ENCODE results near the gene LGALS9B. TPM values are rescaled to one million over a fixed set of nuclear protein-coding genes. Genes with fewer than 3 reads are reported as not detected.
"Not testable (repeated sequence)": the region's sequence is repeated elsewhere in the genome, so short reads cannot be mapped to it uniquely, and the experiment has no call there.

LGALS9B gene
- total RNA-seq, result 1 to 10 TPM in 1 of 6 donors, not detected in 5; 3.0 TPM

- DNase-seq, H3K9me3 ChIP-seq, H3K27me3 ChIP-seq, H3K27ac ChIP-seq, H3K4me1 ChIP-seq, H3K36me3 ChIP-seq, H3K4me3 ChIP-seq: not testable (repeated sequence)
- WGBS, 2 donors, result no CpG with 5 or more reads among the region's 4 CpGs
- ATAC-seq (ENCODE audit: low FRiP score in 2 of 2), result peak; percentile 47 to 52
These were observed at the start of gene LGALS9B for GRCh38 chr17:20467447-20467846. TSS of gene LGALS9B (minus strand) at chr17:20467539. CDS start at chr17:20467470, 69 bp downstream.

- not testable (repeated sequence) for ATAC-seq (ENCODE audit: low FRiP score in 2 of 2); H3K4me1 ChIP-seq; H3K9me3 ChIP-seq; H3K27me3 ChIP-seq; H3K27ac ChIP-seq; H3K4me3 ChIP-seq; H3K36me3 ChIP-seq
- DNase-seq, result peak in 1 of 2 donors; percentile 44
- 61 to 96% methylated on average over 6 to 9 of the region's 17 CpGs for WGBS, 2 donors
These were observed 49.6 kb upstream of the LGALS9B start for GRCh38 chr17:20516986-20517385.

- H3K9me3 ChIP-seq; ATAC-seq (ENCODE audit: low FRiP score in 2 of 2); H3K27me3 ChIP-seq; H3K4me1 ChIP-seq; H3K36me3 ChIP-seq; H3K27ac ChIP-seq; H3K4me3 ChIP-seq: not testable (repeated sequence)
- WGBS, 2 donors, result 86 to 95% methylated on average over 3 to 8 of the region's 10 CpGs
- DNase-seq, result peak in 1 of 2 donors; percentile 71
These were observed 47.8 kb upstream of the LGALS9B start for GRCh38 chr17:20515099-20515498.

- not testable (repeated sequence) for H3K27me3 ChIP-seq; H3K27ac ChIP-seq; H3K9me3 ChIP-seq; H3K4me3 ChIP-seq; ATAC-seq (ENCODE audit: low FRiP score in 2 of 2); H3K4me1 ChIP-seq; H3K36me3 ChIP-seq
- DNase-seq, result peak in 1 of 2 donors; percentile 17
- WGBS, 2 donors, result no CpG with 5 or more reads among the region's 9 CpGs
These were observed 46.2 kb upstream of the LGALS9B start for GRCh38 chr17:20513539-20513938.

- not testable (repeated sequence) for DNase-seq, H3K36me3 ChIP-seq, H3K4me1 ChIP-seq, H3K27me3 ChIP-seq, H3K4me3 ChIP-seq, H3K27ac ChIP-seq, H3K9me3 ChIP-seq
- ATAC-seq (ENCODE audit: low FRiP score in 2 of 2), result peak in 1 of 2 donors; percentile 69
- no CpG with 5 or more reads among the region's 18 CpGs for WGBS, 2 donors
These were observed 45.0 kb upstream of the LGALS9B start for GRCh38 chr17:20512378-20512777.

GRCh38 chr17:20511778-20512177, 44.4 kb upstream of the LGALS9B start:
- not testable (repeated sequence) for H3K27me3 ChIP-seq, H3K4me1 ChIP-seq, H3K27ac ChIP-seq, DNase-seq, H3K36me3 ChIP-seq, H3K9me3 ChIP-seq, H3K4me3 ChIP-seq
- no CpG with 5 or more reads among the region's 8 CpGs for WGBS, 2 donors
- ATAC-seq (ENCODE audit: low FRiP score in 2 of 2), result peak in 1 of 2 donors; percentile 51

GRCh38 chr17:20505333-20505732, 38.0 kb upstream of the LGALS9B start:
- not testable (repeated sequence) for H3K9me3 ChIP-seq, H3K27ac ChIP-seq, H3K4me3 ChIP-seq, H3K4me1 ChIP-seq, H3K36me3 ChIP-seq, H3K27me3 ChIP-seq
- ATAC-seq (ENCODE audit: low FRiP score in 2 of 2) (peak in 1 of 2 donors; percentile 46), DNase-seq (peak in 1 of 2 donors; percentile 43)
- 78% methylated on average over 4 of the region's 16 CpGs; no CpG with 5 or more reads in 1 of the 2 donors for WGBS, 2 donors

- H3K27me3 ChIP-seq; DNase-seq; H3K4me3 ChIP-seq; H3K27ac ChIP-seq; ATAC-seq (ENCODE audit: low FRiP score in 2 of 2); H3K9me3 ChIP-seq; H3K4me1 ChIP-seq; H3K36me3 ChIP-seq: not testable (repeated sequence)
- no CpG with 5 or more reads among the region's 11 CpGs for WGBS, 2 donors
These were observed 37.2 kb upstream of the LGALS9B start for GRCh38 chr17:20504388-20505066.

GRCh38 chr17:20501896-20502295, 34.6 kb upstream of the LGALS9B start:
- not testable (repeated sequence) for H3K9me3 ChIP-seq; ATAC-seq (ENCODE audit: low FRiP score in 2 of 2); H3K27ac ChIP-seq; H3K4me3 ChIP-seq; H3K27me3 ChIP-seq; H3K4me1 ChIP-seq; H3K36me3 ChIP-seq
- peak in 1 of 2 donors; percentile 42 for DNase-seq
- 33 to 75% methylated on average over 2 of the region's 11 CpGs for WGBS, 2 donors

GRCh38 chr17:20500346-20500745, 33.0 kb upstream of the LGALS9B start:
- not testable (repeated sequence) for DNase-seq; ATAC-seq (ENCODE audit: low FRiP score in 2 of 2); H3K4me3 ChIP-seq; H3K27me3 ChIP-seq; H3K9me3 ChIP-seq; H3K4me1 ChIP-seq; H3K27ac ChIP-seq; H3K36me3 ChIP-seq
- 68 to 89% methylated on average over 4 of the region's 4 CpGs for WGBS, 2 donors

GRCh38 chr17:20495420-20495819, 28.1 kb upstream of the LGALS9B start:
- H3K4me1 ChIP-seq, H3K27ac ChIP-seq, DNase-seq, H3K27me3 ChIP-seq, H3K36me3 ChIP-seq, H3K9me3 ChIP-seq, H3K4me3 ChIP-seq: not testable (repeated sequence)
- 70% methylated on average over 2 of the region's 5 CpGs; no CpG with 5 or more reads in 1 of the 2 donors for WGBS, 2 donors
- peak in 1 of 2 donors; percentile 21 for ATAC-seq (ENCODE audit: low FRiP score in 2 of 2)

GRCh38 chr17:20494735-20495134, 27.4 kb upstream of the LGALS9B start:
- DNase-seq (peak in 1 of 2 donors; percentile 32), ATAC-seq (ENCODE audit: low FRiP score in 2 of 2) (peak; percentile 24 to 59)

GRCh38 chr17:20494147-20494546, 26.8 kb upstream of the LGALS9B start:
- not testable (repeated sequence) for H3K27ac ChIP-seq; H3K4me3 ChIP-seq; H3K27me3 ChIP-seq; H3K4me1 ChIP-seq; H3K9me3 ChIP-seq; H3K36me3 ChIP-seq; ATAC-seq (ENCODE audit: low FRiP score in 2 of 2); DNase-seq
- WGBS, 2 donors, result 100% methylated on average over 1 of the region's 9 CpGs; no CpG with 5 or more reads in 1 of the 2 donors

More at GRCh38 chr17:20494735-20495134, 27.4 kb upstream of the LGALS9B start:
- not testable (repeated sequence) for H3K4me1 ChIP-seq, H3K36me3 ChIP-seq, H3K27ac ChIP-seq, H3K9me3 ChIP-seq, H3K4me3 ChIP-seq, H3K27me3 ChIP-seq
- 100% methylated on average over 3 of the region's 9 CpGs; no CpG with 5 or more reads in 1 of the 2 donors for WGBS, 2 donors

GRCh38 chr17:20492971-20493370, 25.6 kb upstream of the LGALS9B start:
- peak; percentile 44 to 69 for ATAC-seq (ENCODE audit: low FRiP score in 2 of 2)
- WGBS, 2 donors, result 80 to 86% methylated on average over 1 to 3 of the region's 8 CpGs

More at GRCh38 chr17:20492971-20493370, 25.6 kb upstream of the LGALS9B start:
- not testable (repeated sequence) for H3K4me3 ChIP-seq, H3K27me3 ChIP-seq, DNase-seq, H3K4me1 ChIP-seq, H3K36me3 ChIP-seq, H3K27ac ChIP-seq, H3K9me3 ChIP-seq
